Right forelimb (tissue), 1 donor: Measurements from ENCODE around the gene CACNB2.
"Not testable (repeated sequence)": the region's sequence is repeated elsewhere in the genome, so short reads cannot be mapped to it uniquely, and the experiment has no call there.

Experiments
- DNase-seq: peaks from one replicate; pipeline ENCODE4 v3.0.0-alpha.2; 2018

CACNB2 gene

GRCh38 chr10:18417950-18418527 is 277.8 kb downstream of the CACNB2 start:
- DNase-seq, result no peak

GRCh38 chr10:18418541-18419215 is 278.5 kb downstream of the CACNB2 start:
- DNase-seq, result no peak

GRCh38 chr10:18419945-18420344 is 279.7 kb downstream of the CACNB2 start:
- DNase-seq, result no peak

GRCh38 chr10:18421726-18422293 is 281.6 kb downstream of the CACNB2 start:
- no peak for DNase-seq

GRCh38 chr10:18423058-18423637 is 282.9 kb downstream of the CACNB2 start:
- DNase-seq, result no peak

- DNase-seq, result no peak
Measured at GRCh38 chr10:18424200-18424599, 284.0 kb downstream of the CACNB2 start.

GRCh38 chr10:18429335-18429734 is 289.1 kb downstream of the CACNB2 start:
- no peak for DNase-seq

GRCh38 chr10:18436902-18437301 is 296.7 kb downstream of the CACNB2 start:
- DNase-seq, result no peak

GRCh38 chr10:18437486-18437885 is 297.3 kb downstream of the CACNB2 start:
- DNase-seq, result no peak

GRCh38 chr10:18438361-18439126 is 298.3 kb downstream of the CACNB2 start:
- DNase-seq, result no peak

GRCh38 chr10:18439601-18440000 is 299.4 kb downstream of the CACNB2 start:
- DNase-seq, result no peak

GRCh38 chr10:18445635-18446034 is 305.4 kb downstream of the CACNB2 start:
- DNase-seq, result not testable (repeated sequence)

GRCh38 chr10:18446205-18446604 is 306.0 kb downstream of the CACNB2 start:
- DNase-seq, result no peak

- DNase-seq, result no peak
Measured at GRCh38 chr10:18449611-18450026, 309.4 kb downstream of the CACNB2 start.

- no peak for DNase-seq
Measured at GRCh38 chr10:18450298-18450697, 310.1 kb downstream of the CACNB2 start.

GRCh38 chr10:18455086-18455884 is 315.1 kb downstream of the CACNB2 start:
- no peak for DNase-seq

GRCh38 chr10:18456984-18457383 is 316.8 kb downstream of the CACNB2 start:
- no peak for DNase-seq

- no peak for DNase-seq
Measured at GRCh38 chr10:18460032-18460431, 319.8 kb downstream of the CACNB2 start.

- DNase-seq, result no peak
Measured at GRCh38 chr10:18463673-18464211, 323.5 kb downstream of the CACNB2 start.

GRCh38 chr10:18469125-18469524 is 328.9 kb downstream of the CACNB2 start:
- DNase-seq, result no peak

GRCh38 chr10:18472977-18473376 is 332.8 kb downstream of the CACNB2 start:
- DNase-seq, result no peak
